Gastroesophageal sphincter (tissue), 2 donors: ENCODE measurements around the gene LRFN2.

ENCODE experiments used
- POLR2A ChIP-seq, 2 donors: fragments of 450-650 bp; IDR thresholded peaks; one replicate each; pipeline ENCODE4 v1.6.1; 2017; ENCODE audit warnings: antibody characterized with exemption in 2 of 2, mild to moderate bottlenecking in 2 of 2, moderate library complexity in 1 of 2
- POLR2AphosphoS5 ChIP-seq: sonication (generic); formaldehyde crosslinking; IDR thresholded peaks from one replicate; pipeline ENCODE4 v1.6.1; 2017; ENCODE audit warnings: antibody characterized with exemption

- no peak for TF ChIP-seq POLR2A (IDR thresholded peaks at IDR 0.05)
- no peak for TF ChIP-seq POLR2AphosphoS5
These were observed 66.5 kb downstream of the LRFN2 start for GRCh38 chr6:40520678-40521077.
